Skeletal muscle tissue (tissue), 4 donors: ENCODE measurements around the gene MRPS11. TPM values are rescaled to one million over a fixed set of nuclear protein-coding genes. Genes with fewer than 3 reads are reported as not detected.

Experiments used
- H3K27ac ChIP-seq: one replicate; pipeline ENCODE4 v1.7.0; 2013; ENCODE audit warnings: mild to moderate bottlenecking, low read depth, low read length, inconsistent platforms
- H3K27me3 ChIP-seq, 3 donors: one replicate each; pipeline ENCODE4 v1.7.0; 2013; ENCODE audit warnings: low read length in 3 of 3; ENCODE audit not compliant: control insufficient read depth in 3 of 3, insufficient read depth in 3 of 3
- H3K36me3 ChIP-seq, 3 donors: one replicate each; pipeline ENCODE4 v1.7.0; 2013; ENCODE audit warnings: low read length in 3 of 3; ENCODE audit not compliant: control insufficient read depth in 3 of 3, insufficient read depth in 3 of 3
- H3K4me1 ChIP-seq, 3 donors: one replicate each; pipeline ENCODE4 v1.7.0; 2013; ENCODE audit warnings: low read length in 3 of 3, mild to moderate bottlenecking in 3 of 3; ENCODE audit not compliant: control insufficient read depth in 3 of 3, insufficient read depth in 3 of 3
- H3K4me3 ChIP-seq, 3 donors: one replicate each; pipeline ENCODE4 v1.7.0; 2013; ENCODE audit warnings: low read length in 3 of 3
- H3K9ac ChIP-seq, 3 donors: one replicate each; pipeline ENCODE4 v1.7.0; 2013; ENCODE audit warnings: low read length in 3 of 3, mild to moderate bottlenecking in 3 of 3, moderate library complexity in 2 of 3, low read depth in 1 of 3
- H3K9me3 ChIP-seq, 3 donors: one replicate each; pipeline ENCODE4 v1.7.0; 2013; ENCODE audit warnings: low read length in 3 of 3; ENCODE audit not compliant: control insufficient read depth in 3 of 3
- total RNA-seq: library from RNA; depleted of rRNA; stranded (reverse); fragments of >200 nt; gene quantifications from one replicate; pipeline ENCODE4 v1.2.3, GENCODE V29; 2014
- donor health status: Osteomylitis.

MRPS11 gene
- total RNA-seq = 13.0 TPM

DNA sequence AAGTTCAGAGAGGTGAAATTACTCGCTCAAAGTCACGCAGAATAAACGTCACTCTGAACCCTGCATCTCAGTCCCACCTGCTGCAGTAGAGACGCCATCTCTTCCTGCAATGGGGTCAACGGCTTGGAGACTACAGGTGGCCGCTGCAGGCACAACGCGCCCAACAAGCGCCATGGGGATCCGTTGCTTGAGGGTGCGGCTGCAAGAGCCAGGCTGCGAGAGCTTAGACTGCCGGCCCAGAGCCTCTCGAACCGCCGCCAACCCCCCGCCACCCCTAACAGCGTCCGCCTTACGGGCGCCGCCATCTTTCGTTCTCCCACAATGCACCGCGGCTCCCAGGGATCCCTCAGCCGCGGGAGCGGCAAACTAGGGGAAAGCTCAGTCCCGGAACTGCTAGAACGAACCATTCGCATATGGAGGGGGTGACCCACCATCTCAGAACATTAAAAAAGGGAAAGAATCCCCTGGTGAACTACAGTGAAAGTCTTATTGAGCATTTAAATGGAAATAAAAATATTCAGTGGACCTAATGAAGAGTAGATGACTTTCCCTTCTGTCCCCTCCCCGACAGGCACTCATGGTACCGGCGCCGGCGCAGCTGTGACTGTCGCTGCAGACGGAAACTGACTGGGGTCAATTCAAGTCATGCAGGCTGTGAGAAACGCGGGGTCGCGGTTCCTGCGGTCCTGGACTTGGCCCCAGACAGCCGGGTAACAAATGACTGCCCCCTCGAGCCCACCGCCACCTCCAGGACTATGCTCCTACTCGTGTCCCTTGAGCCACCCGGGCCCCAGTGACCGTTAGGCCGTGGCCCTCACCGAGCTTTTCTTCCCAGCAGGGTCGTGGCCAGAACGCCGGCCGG, at the start of gene MRPS11, which contains the start of gene MRPL46:
TSS of gene MRPS11 (plus strand) at position 636 of the 862 bp plus-strand sequence. CDS start at position 646, 10 bp downstream.
TSS of gene MRPL46 (minus strand) at position 316 of the 862 bp plus-strand sequence. CDS start at position 305, 11 bp downstream.
- Histone ChIP-seq H3K9ac (peak within 1 kb of the TSS; percentile 92 to 95 (median 95)), H3K36me3 (peaks cover 24 to 41% (median 39%) of the 10 kb centered on the region in 3 donors), H3K4me1 (peaks cover 28 to 43% (median 29%) of the 10 kb centered on the region in 3 donors), H3K4me3 (peak within 1 kb of the TSS; percentile 94 to 96 (median 96)), H3K9me3 (no peaks in the 10 kb centered on the region), H3K27ac (peak within 1 kb of the TSS; percentile 93), H3K27me3 (no peaks in the 10 kb centered on the region)

DNA sequence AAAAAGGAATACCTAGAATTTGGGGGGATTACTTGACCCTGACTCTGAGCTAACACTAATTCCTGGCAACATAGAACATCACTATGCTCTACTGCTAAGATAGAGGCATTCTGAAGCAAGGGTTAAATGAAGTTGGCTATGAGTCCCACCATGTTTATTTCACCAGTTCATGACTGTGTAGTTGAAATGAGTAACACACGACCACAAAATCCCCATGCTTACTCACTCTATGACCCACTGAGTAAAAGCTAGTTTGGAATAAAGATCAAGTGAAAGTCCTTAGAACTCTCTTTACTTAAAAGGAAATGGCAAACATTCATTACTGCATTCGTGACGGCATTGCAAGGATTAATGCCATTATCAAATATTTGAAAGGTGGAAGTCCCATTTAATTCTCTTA, 47.7 kb upstream of the MRPS11 start:
- no peaks in the 10 kb centered on the region for H3K27me3 ChIP-seq
- no peaks in the 10 kb centered on the region for H3K4me1 ChIP-seq
- no peaks in the 10 kb centered on the region for H3K36me3 ChIP-seq
- no peak overlapping the region for H3K9ac ChIP-seq
- H3K27ac ChIP-seq = no peak overlapping the region
- no peak overlapping the region for H3K4me3 ChIP-seq
- no peaks in the 10 kb centered on the region for H3K9me3 ChIP-seq

DNA sequence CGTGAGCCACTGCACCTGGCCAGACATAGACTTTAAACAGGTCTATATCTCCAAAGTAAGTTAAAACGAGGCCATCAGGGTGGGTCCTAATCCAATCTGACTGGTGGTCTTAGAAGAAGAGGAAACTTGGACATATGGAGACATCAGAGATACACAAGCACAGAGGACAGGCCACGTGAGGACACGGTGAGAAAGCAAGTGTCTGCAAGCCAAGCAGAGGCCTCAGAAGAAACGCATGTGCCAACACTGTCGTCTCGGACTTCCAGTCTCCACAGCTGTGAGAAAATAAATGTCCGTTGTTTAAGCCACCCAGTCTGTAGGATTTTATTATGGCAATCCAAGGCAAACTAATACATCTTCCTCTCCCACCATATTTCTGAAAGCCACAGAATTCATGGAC, 44.2 kb upstream of the MRPS11 start:
- no peak overlapping the region for H3K27ac ChIP-seq
- H3K4me3 ChIP-seq = no peak overlapping the region
- H3K4me1 ChIP-seq = no peaks in the 10 kb centered on the region
- no peaks in the 10 kb centered on the region for H3K9me3 ChIP-seq
- no peak overlapping the region for H3K9ac ChIP-seq
- peaks cover 0 to 3% (median 0%) of the 10 kb centered on the region in 3 donors for H3K27me3 ChIP-seq
- H3K36me3 ChIP-seq = no peaks in the 10 kb centered on the region

DNA sequence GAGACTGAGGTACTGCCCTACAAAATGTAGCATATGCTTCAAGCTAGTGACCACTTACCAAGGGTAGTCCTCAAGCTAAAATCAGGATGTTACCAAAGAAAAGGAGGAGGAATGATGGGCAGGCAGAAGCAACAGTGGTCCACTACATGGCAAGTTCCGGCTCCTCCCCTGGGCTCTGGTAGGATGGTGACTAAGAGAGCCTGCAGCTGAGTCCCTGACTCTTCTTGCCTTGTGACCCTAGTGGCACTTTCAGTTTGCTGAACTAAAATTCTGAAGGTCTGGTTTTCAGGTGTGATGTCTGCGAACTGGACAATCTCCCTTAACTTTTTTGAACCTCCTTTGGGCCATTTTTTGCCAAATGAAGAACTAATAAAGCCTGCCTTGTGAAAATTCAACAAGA, 41.2 kb upstream of the MRPS11 start:
- H3K4me3 ChIP-seq = no peak overlapping the region
- H3K27me3 ChIP-seq = peaks cover 0 to 6% (median 4%) of the 10 kb centered on the region in 3 donors
- no peak overlapping the region for H3K9ac ChIP-seq
- no peak overlapping the region for H3K27ac ChIP-seq
- H3K9me3 ChIP-seq = no peaks in the 10 kb centered on the region
- no peaks in the 10 kb centered on the region for H3K4me1 ChIP-seq
- no peaks in the 10 kb centered on the region for H3K36me3 ChIP-seq

DNA sequence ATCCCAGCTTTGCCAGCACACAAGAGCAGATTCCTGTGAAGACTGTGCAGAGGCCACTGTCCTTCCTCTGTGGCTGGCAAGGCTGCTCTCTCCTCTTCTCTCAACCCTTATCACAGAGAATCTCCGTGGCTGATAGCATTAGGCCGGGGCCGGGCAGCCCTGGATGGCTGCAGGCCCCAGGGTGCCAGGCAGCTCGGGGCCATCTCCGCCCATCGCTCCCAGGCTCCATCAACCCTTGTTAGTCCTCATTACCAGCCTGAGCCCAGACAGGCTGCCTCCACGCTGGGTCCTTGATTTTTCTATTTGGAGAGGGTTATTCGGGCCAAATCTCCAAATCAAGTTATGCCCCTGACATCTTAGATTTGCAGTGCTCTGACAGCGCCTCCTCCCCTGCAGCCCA, 39.5 kb upstream of the MRPS11 start:
- H3K4me3 ChIP-seq = no peak overlapping the region
- no peaks in the 10 kb centered on the region for H3K9me3 ChIP-seq
- peaks cover 4 to 6% (median 4%) of the 10 kb centered on the region in 3 donors for H3K27me3 ChIP-seq
- no peaks in the 10 kb centered on the region for H3K4me1 ChIP-seq
- no peak overlapping the region for H3K9ac ChIP-seq
- no peaks in the 10 kb centered on the region for H3K36me3 ChIP-seq
- H3K27ac ChIP-seq = no peak overlapping the region

DNA sequence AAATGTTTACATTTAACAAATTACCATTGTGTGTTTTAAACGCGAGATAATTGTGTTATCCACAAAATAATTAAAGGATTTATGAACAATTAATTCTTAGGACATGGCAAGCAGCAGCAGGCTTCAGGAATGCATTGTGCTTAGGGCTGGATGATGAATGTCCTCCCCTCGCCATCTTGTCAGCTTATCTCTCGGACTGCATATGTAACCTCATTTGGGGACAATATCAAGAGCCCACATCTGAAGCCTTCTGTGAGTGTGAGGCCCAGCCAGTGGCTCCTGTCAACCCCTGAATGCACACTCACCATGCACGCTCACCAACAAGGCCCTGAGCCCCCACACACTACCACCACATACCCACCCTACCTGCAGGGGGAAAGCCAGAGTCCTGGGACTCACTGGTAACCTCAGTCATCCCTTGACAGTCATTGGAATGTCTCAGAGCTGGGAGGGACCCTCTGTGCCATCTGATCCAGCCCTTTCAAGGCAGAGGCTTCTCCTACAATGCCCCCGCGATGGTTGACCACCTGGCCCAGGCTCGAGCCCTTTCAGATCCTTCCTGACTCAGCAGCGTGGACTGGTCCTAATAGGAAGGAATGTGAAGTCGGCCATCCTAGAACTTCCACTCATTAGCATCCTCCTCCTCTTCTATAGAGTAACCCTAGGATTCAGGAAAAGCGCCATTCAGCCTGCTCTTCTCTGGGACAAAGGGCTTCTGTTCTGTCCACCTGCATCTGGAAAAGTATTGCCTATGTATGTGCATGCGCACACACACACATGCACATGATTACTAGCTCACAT, 38.5 kb upstream of the MRPS11 start:
- Histone ChIP-seq H3K4me1 (no peaks in the 10 kb centered on the region), H3K9me3 (no peaks in the 10 kb centered on the region), H3K27ac (no peak overlapping the region), H3K4me3 (no peak overlapping the region), H3K9ac (no peak overlapping the region), H3K27me3 (peaks cover 4 to 6% (median 4%) of the 10 kb centered on the region in 3 donors), H3K36me3 (no peaks in the 10 kb centered on the region)

DNA sequence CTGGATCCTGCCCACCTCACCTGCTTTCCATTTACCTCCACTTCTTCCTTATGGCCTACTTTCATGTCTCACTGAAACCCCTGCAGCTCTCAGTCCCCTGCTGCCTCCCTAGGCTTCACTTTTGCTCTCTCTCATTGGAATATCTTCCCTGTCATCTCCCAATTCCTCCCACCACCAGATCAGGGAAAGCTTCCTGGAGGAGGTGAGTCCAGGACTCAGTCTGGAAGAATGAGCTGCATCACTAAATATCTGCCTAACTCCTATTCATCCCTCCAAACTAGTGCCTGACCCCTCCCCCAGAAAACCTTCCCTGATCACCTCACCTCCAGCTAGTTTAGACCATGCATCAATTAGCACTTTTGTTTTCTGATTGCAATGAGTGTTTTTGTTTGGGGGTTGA, 37.5 kb upstream of the MRPS11 start:
- no peak overlapping the region for H3K4me3 ChIP-seq
- H3K36me3 ChIP-seq = no peaks in the 10 kb centered on the region
- H3K9me3 ChIP-seq = no peaks in the 10 kb centered on the region
- H3K27me3 ChIP-seq = peaks cover 4 to 6% (median 4%) of the 10 kb centered on the region in 3 donors
- H3K9ac ChIP-seq = no peak overlapping the region
- H3K4me1 ChIP-seq = no peaks in the 10 kb centered on the region
- no peak overlapping the region for H3K27ac ChIP-seq

DNA sequence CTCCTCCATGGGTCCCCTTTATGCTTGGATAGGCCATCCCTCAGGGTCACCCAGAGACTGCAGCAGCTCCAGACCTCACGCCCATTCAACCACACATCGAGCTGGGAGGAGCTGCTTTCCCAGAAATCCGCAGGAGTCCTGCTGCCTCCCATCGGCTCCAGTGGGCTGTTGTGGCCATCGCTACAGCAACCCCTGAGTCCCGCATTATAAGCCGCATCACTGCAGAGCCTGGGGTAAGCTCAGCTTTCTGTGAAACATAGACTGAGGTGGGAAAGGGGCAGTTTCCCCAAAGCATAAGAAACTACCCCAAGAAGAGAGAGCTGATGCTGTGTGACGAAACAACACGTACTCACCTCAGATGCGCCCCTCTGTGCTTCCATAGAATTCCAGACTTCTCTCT, 36.1 kb upstream of the MRPS11 start:
- Histone ChIP-seq H3K36me3 (no peaks in the 10 kb centered on the region), H3K27me3 (peaks cover 3 to 4% (median 4%) of the 10 kb centered on the region in 3 donors), H3K4me3 (no peak overlapping the region), H3K9ac (no peak overlapping the region), H3K9me3 (no peaks in the 10 kb centered on the region), H3K4me1 (no peaks in the 10 kb centered on the region), H3K27ac (no peak overlapping the region)

DNA sequence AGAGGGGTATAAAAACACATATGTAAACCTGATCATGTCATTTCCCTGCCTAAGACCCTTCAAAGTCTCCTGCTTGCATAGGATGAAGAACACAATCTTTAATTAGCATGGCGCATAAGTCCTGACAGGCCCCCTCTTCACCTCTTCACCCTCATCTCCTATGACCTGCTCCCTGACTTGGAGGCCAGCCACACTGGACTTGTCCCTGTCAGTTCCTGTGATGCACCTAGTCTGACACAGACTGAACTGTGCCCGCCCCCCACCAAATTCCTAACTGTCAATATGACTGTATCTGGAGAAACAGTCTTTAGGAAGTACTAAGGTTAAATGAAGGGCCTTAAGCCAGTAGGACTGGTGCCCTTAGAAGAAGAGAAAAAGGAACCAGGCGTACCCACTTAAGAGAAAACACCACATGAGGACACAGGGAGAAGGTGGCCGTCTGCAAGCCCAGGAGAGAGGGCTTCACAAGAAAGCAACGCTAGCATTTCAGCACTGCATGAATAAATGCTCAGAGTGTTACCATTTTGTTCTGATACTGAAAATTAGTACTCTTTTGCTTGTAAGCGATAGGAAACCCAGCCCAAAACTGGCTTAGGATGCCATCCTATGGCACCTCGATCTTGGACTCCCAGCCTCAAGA, 34.3 kb upstream of the MRPS11 start:
- Histone ChIP-seq H3K4me3 (no peak overlapping the region), H3K36me3 (no peaks in the 10 kb centered on the region), H3K27ac (no peak overlapping the region), H3K4me1 (no peaks in the 10 kb centered on the region), H3K9me3 (no peaks in the 10 kb centered on the region), H3K9ac (no peak overlapping the region), H3K27me3 (peaks cover 3 to 14% (median 8%) of the 10 kb centered on the region in 3 donors)
